ENCODE results near the gene CACNA1B. TPM values are rescaled to one million over a fixed set of nuclear protein-coding genes. Genes with fewer than 3 reads are reported as not detected.
A peak's percentile ranks its signal among the peaks of the same experiment; 100 is the strongest.

Gene CACNA1B
- total and polyA plus RNA-seq, 8 donors, result 0.16 to 1.3 (median 0.31) TPM

DNA sequence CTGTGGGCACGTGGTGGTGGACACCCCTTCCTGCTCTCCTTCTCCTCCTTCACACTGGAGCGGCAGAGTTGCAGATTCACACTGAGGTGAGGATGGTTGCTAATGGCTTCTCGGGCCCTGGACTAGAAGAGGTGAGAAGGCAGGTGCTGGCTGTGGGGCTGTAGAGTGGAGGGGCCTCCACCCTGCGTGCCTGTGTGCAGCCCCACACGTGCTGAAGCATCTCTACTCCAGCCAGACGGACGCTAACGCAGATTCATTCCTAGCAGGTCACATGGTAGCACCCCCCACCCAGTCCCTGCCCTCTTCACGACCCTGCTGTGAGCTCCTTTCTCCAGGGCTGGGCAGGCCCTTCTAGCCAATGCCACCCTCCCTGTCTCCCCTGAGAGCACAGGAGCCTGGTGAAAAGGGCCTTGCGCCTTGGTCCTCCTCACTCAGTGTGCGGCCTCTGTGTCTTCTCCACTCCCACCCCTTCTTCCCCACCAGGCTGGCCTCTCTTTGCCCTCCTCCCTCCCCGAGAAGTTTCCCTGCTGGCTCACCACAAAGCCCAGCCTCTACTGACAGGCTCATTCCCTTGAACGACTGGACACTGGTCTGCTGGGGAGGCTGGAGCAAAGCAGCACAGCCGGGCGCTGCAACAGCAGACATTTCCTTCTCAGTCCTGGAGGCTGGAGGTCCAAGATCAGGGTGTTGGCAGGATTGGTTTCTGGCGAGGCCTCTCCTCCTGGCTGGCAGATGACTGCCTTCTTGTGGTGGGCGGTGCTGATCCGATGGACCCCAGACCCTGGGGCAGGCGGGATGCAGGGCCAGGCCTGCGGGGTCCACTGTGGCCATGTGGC lies 14.2 kb downstream of the CACNA1B start:
- ATAC-seq, result no peak
- H3K27ac ChIP-seq, result no peak overlapping the region

DNA sequence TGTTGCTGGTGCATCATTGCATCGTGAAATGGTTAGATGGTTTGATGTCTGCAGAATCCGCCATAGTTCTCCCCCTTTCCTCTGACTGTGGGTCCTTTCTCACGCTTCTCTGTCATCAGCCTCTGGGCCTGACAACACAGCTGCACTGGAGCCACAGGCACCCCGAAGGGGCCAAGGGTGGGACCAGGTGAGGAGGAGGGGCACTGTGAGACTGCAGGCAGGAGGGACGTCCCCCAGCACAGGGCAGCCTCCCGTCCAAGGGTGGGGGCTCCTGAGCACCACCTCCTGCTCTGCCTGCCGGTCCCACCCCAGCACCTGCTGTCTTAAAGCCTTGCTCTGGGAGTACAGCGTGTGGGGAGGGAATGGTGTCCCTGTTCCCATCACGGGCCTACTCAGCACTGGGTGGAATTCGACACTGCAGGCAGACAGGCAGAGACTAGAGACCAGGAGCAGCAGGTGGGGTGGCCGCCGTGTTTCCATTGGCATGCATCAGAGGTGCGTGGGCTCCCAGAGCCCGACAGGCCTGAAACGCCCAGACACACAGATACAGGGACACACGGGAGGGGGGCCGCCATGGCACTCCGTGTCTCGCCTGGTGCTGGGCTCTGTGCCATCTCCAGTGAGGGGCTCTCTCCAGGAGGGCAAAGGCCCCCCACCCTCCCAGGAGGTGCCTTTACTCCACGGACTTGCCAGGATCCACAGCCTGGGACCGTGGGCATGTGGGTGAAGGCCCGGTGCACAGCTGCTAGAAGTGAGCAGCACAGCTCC lies 15.0 kb downstream of the CACNA1B start:
- 65 to 72% methylated on average over 21 to 22 of the region's 22 CpGs for WGBS, 2 donors
- FAIRE-seq, result no peak
- TF ChIP-seq, protein P1, sequence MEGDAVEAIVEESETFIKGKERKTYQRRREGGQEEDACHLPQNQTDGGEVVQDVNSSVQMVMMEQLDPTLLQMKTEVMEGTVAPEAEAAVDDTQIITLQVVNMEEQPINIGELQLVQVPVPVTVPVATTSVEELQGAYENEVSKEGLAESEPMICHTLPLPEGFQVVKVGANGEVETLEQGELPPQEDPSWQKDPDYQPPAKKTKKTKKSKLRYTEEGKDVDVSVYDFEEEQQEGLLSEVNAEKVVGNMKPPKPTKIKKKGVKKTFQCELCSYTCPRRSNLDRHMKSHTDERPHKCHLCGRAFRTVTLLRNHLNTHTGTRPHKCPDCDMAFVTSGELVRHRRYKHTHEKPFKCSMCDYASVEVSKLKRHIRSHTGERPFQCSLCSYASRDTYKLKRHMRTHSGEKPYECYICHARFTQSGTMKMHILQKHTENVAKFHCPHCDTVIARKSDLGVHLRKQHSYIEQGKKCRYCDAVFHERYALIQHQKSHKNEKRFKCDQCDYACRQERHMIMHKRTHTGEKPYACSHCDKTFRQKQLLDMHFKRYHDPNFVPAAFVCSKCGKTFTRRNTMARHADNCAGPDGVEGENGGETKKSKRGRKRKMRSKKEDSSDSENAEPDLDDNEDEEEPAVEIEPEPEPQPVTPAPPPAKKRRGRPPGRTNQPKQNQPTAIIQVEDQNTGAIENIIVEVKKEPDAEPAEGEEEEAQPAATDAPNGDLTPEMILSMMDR (IDR thresholded peaks at IDR 0.05), result no peak
- H3K9me3 ChIP-seq, result no peaks in the 10 kb centered on the region
- H3K36me3 ChIP-seq, result no peaks in the 10 kb centered on the region
- DNase-seq, result no peak
- H3K4me3 ChIP-seq, result no peak overlapping the region
- intact Hi-C loops (cut with DNase I), result no loop called here
- no peaks in the 10 kb centered on the region for H3K27me3 ChIP-seq
- H3K27ac ChIP-seq, result no peak overlapping the region
- no peak for ATAC-seq
- H3K4me1 ChIP-seq, result no peaks in the 10 kb centered on the region

More for the DNA sequence above, 14.2 kb downstream of the CACNA1B start:
- H3K4me3 ChIP-seq, result no peak overlapping the region
- H3K9me3 ChIP-seq, result no peaks in the 10 kb centered on the region
- H3K27me3 ChIP-seq, result no peaks in the 10 kb centered on the region
- no peaks in the 10 kb centered on the region for H3K4me1 ChIP-seq
- no peak for DNase-seq
- no peaks in the 10 kb centered on the region for H3K36me3 ChIP-seq
- intact Hi-C loops (cut with DNase I), result no loop called here
- 67 to 74% methylated on average over 20 of the region's 20 CpGs for WGBS, 2 donors
- FAIRE-seq, result no peak
- TF ChIP-seq, protein P1 (IDR thresholded peaks at IDR 0.05), result no peak

DNA sequence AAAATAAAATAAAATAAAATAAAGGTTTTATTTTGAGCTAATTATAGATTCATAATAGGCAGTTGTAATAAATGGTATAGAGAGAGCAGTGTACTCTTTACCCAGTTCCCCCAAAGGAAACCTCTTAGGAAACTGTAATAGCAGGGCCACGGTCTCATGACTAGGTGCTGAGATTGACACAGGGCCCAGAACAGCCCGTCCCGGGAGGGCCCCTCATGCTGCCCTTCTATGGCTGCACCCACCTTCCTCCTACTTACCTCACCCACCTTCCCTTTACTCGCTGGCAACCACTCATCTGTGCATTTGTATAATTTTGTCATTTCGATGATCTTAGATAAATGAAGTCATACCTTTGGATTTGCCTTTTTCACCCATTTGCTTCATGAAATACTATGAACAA lies 16.1 kb downstream of the CACNA1B start:
- WGBS, 2 donors, result 73 to 75% methylated on average over 5 of the region's 5 CpGs
- TF ChIP-seq, protein P1 (IDR thresholded peaks at IDR 0.05), result no peak
- intact Hi-C loops (cut with DNase I), result no loop called here
- H3K27ac ChIP-seq, result no peak overlapping the region
- H3K4me3 ChIP-seq, result no peak overlapping the region
- no peaks in the 10 kb centered on the region for H3K36me3 ChIP-seq
- no peak for DNase-seq
- no peaks in the 10 kb centered on the region for H3K27me3 ChIP-seq
- FAIRE-seq, result no peak
- H3K4me1 ChIP-seq, result no peaks in the 10 kb centered on the region
- no peaks in the 10 kb centered on the region for H3K9me3 ChIP-seq
- no peak for ATAC-seq

DNA sequence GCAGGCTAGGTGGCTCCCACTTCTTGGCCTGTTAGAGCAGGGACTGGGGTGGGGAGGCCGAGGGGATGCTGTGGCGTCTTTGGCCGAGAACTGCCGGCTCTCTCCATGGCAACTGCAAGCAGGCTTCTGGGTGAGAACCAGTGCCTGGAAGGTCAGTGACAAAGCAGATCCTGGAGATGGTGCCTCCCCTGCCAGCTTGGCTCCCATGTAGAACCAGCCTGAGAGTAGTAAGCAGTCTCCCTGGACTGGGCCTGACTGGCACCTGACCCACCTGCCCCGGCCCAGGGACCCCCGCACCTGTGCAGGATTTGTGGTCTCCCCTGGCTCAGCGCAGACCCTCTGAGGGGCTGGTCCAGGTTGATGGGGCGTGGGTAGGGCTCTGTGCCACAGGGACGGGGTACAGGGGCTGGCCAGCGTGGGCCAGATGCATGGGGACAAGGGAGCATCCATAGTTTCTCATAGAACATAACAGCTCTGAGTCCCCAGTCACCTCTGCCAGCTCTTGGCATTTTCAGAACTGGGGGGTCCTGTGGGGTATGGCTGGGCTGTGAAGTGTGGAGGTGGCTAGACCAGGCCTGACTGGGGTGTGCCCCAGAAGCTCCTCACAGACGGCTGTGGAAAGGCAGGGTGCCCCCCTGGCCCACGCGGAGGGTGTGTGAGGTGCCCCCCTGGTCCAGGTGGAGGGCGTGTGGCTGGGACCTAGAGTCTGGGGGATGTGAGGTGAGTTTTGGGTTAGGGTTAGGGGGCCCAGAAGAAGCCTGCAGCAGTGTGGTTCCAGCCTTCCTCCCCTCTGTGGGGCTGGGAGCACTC lies 22.2 kb downstream of the CACNA1B start:
- intact Hi-C loops (cut with DNase I), result no loop called here
- no peak overlapping the region for H3K4me3 ChIP-seq
- TF ChIP-seq, protein P1 (IDR thresholded peaks at IDR 0.05), result no peak
- DNase-seq (peak in 1 of 6 donors; percentile 58), ATAC-seq (no peak), FAIRE-seq (no peak)
- H3K27ac ChIP-seq, result no peak overlapping the region
- no peaks in the 10 kb centered on the region for H3K9me3 ChIP-seq
- H3K36me3 ChIP-seq, result no peaks in the 10 kb centered on the region
- no peaks in the 10 kb centered on the region for H3K4me1 ChIP-seq
- no peaks in the 10 kb centered on the region for H3K27me3 ChIP-seq
- WGBS, 2 donors, result 72 to 78% methylated on average over 13 to 14 of the region's 14 CpGs

Measured in pancreas (tissue), 10 donors.